ENCODE measurements around the gene ITPR3.

Gene ITPR3

GRCh38 chr6:33633084-33633461, 12.0 kb downstream of the ITPR3 start:
- Mint-ChIP-seq H3K9me3 (no peaks in the 10 kb centered on the region), H3K27ac (peak overlapping the region; percentile 15), H3K4me1 (ENCODE audit: low read depth) (peaks cover 36% of the 10 kb centered on the region), H3K4me3 (peak overlapping the region; percentile 65), H3K27me3 (no peaks in the 10 kb centered on the region), H3K36me3 (ENCODE audit: low read depth) (peaks cover 20% of the 10 kb centered on the region)

GRCh38 chr6:33633462-33634158, 12.5 kb downstream of the ITPR3 start:
- H3K4me1 Mint-ChIP-seq (ENCODE audit: low read depth) = peaks cover 38% of the 10 kb centered on the region
- H3K4me3 Mint-ChIP-seq = peak overlapping the region; percentile 82
- H3K9me3 Mint-ChIP-seq = no peaks in the 10 kb centered on the region
- H3K27me3 Mint-ChIP-seq = no peaks in the 10 kb centered on the region
- H3K27ac Mint-ChIP-seq = no peak overlapping the region
- H3K36me3 Mint-ChIP-seq (ENCODE audit: low read depth) = peaks cover 25% of the 10 kb centered on the region

- Mint-ChIP-seq H3K27me3 (no peaks in the 10 kb centered on the region), H3K36me3 (ENCODE audit: low read depth) (peaks cover 27% of the 10 kb centered on the region), H3K27ac (no peak overlapping the region), H3K9me3 (no peaks in the 10 kb centered on the region), H3K4me1 (ENCODE audit: low read depth) (peaks cover 41% of the 10 kb centered on the region), H3K4me3 (peak overlapping the region; percentile 82)
These were observed 13.1 kb downstream of the ITPR3 start for GRCh38 chr6:33634161-33634727.

GRCh38 chr6:33634946-33635345, 13.8 kb downstream of the ITPR3 start:
- peak overlapping the region; percentile 9 for H3K4me3 Mint-ChIP-seq
- no peaks in the 10 kb centered on the region for H3K27me3 Mint-ChIP-seq
- H3K27ac Mint-ChIP-seq = no peak overlapping the region
- no peaks in the 10 kb centered on the region for H3K9me3 Mint-ChIP-seq
- peaks cover 27% of the 10 kb centered on the region for H3K36me3 Mint-ChIP-seq (ENCODE audit: low read depth)
- peaks cover 41% of the 10 kb centered on the region for H3K4me1 Mint-ChIP-seq (ENCODE audit: low read depth)

GRCh38 chr6:33636655-33637054, 15.5 kb downstream of the ITPR3 start:
- peaks cover 41% of the 10 kb centered on the region for H3K4me1 Mint-ChIP-seq (ENCODE audit: low read depth)
- H3K4me3 Mint-ChIP-seq = no peak overlapping the region
- H3K36me3 Mint-ChIP-seq (ENCODE audit: low read depth) = peaks cover 22% of the 10 kb centered on the region
- H3K27ac Mint-ChIP-seq = no peak overlapping the region
- H3K9me3 Mint-ChIP-seq = no peaks in the 10 kb centered on the region
- H3K27me3 Mint-ChIP-seq = no peaks in the 10 kb centered on the region

- no peak overlapping the region for H3K4me3 Mint-ChIP-seq
- H3K27ac Mint-ChIP-seq = no peak overlapping the region
- peaks cover 27% of the 10 kb centered on the region for H3K4me1 Mint-ChIP-seq (ENCODE audit: low read depth)
- no peaks in the 10 kb centered on the region for H3K9me3 Mint-ChIP-seq
- peaks cover 24% of the 10 kb centered on the region for H3K36me3 Mint-ChIP-seq (ENCODE audit: low read depth)
- no peaks in the 10 kb centered on the region for H3K27me3 Mint-ChIP-seq
These were observed 17.4 kb downstream of the ITPR3 start for GRCh38 chr6:33638556-33638955.

GRCh38 chr6:33639559-33639958, 18.4 kb downstream of the ITPR3 start:
- Mint-ChIP-seq H3K27ac (no peak overlapping the region), H3K9me3 (no peaks in the 10 kb centered on the region), H3K27me3 (no peaks in the 10 kb centered on the region), H3K4me1 (ENCODE audit: low read depth) (peaks cover 18% of the 10 kb centered on the region), H3K36me3 (ENCODE audit: low read depth) (peaks cover 24% of the 10 kb centered on the region), H3K4me3 (no peak overlapping the region)

- no peaks in the 10 kb centered on the region for H3K27me3 Mint-ChIP-seq
- no peak overlapping the region for H3K27ac Mint-ChIP-seq
- H3K9me3 Mint-ChIP-seq = no peaks in the 10 kb centered on the region
- no peak overlapping the region for H3K4me3 Mint-ChIP-seq
- peaks cover 10% of the 10 kb centered on the region for H3K4me1 Mint-ChIP-seq (ENCODE audit: low read depth)
- peaks cover 24% of the 10 kb centered on the region for H3K36me3 Mint-ChIP-seq (ENCODE audit: low read depth)
These were observed 19.2 kb downstream of the ITPR3 start for GRCh38 chr6:33640361-33640760.

GRCh38 chr6:33641144-33641543, 20.0 kb downstream of the ITPR3 start:
- Mint-ChIP-seq H3K4me1 (ENCODE audit: low read depth) (peaks cover 12% of the 10 kb centered on the region), H3K9me3 (no peaks in the 10 kb centered on the region), H3K27ac (no peak overlapping the region), H3K36me3 (ENCODE audit: low read depth) (peaks cover 27% of the 10 kb centered on the region), H3K4me3 (no peak overlapping the region), H3K27me3 (no peaks in the 10 kb centered on the region)

GRCh38 chr6:33641602-33642001, 20.5 kb downstream of the ITPR3 start:
- no peaks in the 10 kb centered on the region for H3K9me3 Mint-ChIP-seq
- H3K4me3 Mint-ChIP-seq = no peak overlapping the region
- H3K27ac Mint-ChIP-seq = no peak overlapping the region
- H3K27me3 Mint-ChIP-seq = no peaks in the 10 kb centered on the region
- peaks cover 27% of the 10 kb centered on the region for H3K36me3 Mint-ChIP-seq (ENCODE audit: low read depth)
- peaks cover 11% of the 10 kb centered on the region for H3K4me1 Mint-ChIP-seq (ENCODE audit: low read depth)

- H3K4me3 Mint-ChIP-seq = no peak overlapping the region
- peaks cover 32% of the 10 kb centered on the region for H3K36me3 Mint-ChIP-seq (ENCODE audit: low read depth)
- H3K27me3 Mint-ChIP-seq = no peaks in the 10 kb centered on the region
- H3K4me1 Mint-ChIP-seq (ENCODE audit: low read depth) = peaks cover 11% of the 10 kb centered on the region
- no peak overlapping the region for H3K27ac Mint-ChIP-seq
- H3K9me3 Mint-ChIP-seq = no peaks in the 10 kb centered on the region
These were observed 21.8 kb downstream of the ITPR3 start for GRCh38 chr6:33642897-33643296.

GRCh38 chr6:33651403-33651802, 30.3 kb downstream of the ITPR3 start:
- Mint-ChIP-seq H3K36me3 (ENCODE audit: low read depth) (peaks cover 18% of the 10 kb centered on the region), H3K4me3 (no peak overlapping the region), H3K27me3 (no peaks in the 10 kb centered on the region), H3K4me1 (ENCODE audit: low read depth) (peaks cover 4% of the 10 kb centered on the region), H3K9me3 (no peaks in the 10 kb centered on the region), H3K27ac (no peak overlapping the region)

- no peak overlapping the region for H3K4me3 Mint-ChIP-seq
- H3K9me3 Mint-ChIP-seq = no peaks in the 10 kb centered on the region
- H3K36me3 Mint-ChIP-seq (ENCODE audit: low read depth) = peaks cover 16% of the 10 kb centered on the region
- H3K27me3 Mint-ChIP-seq = no peaks in the 10 kb centered on the region
- H3K4me1 Mint-ChIP-seq (ENCODE audit: low read depth) = peaks cover 3% of the 10 kb centered on the region
- H3K27ac Mint-ChIP-seq = no peak overlapping the region
These were observed 30.9 kb downstream of the ITPR3 start for GRCh38 chr6:33652002-33652401.

GRCh38 chr6:33654831-33655554, 33.9 kb downstream of the ITPR3 start:
- peaks cover 3% of the 10 kb centered on the region for H3K4me1 Mint-ChIP-seq (ENCODE audit: low read depth)
- no peak overlapping the region for H3K27ac Mint-ChIP-seq
- H3K4me3 Mint-ChIP-seq = no peak overlapping the region
- H3K36me3 Mint-ChIP-seq (ENCODE audit: low read depth) = peaks cover 21% of the 10 kb centered on the region
- no peaks in the 10 kb centered on the region for H3K27me3 Mint-ChIP-seq
- no peaks in the 10 kb centered on the region for H3K9me3 Mint-ChIP-seq

GRCh38 chr6:33656844-33657243, 35.7 kb downstream of the ITPR3 start:
- Mint-ChIP-seq H3K36me3 (ENCODE audit: low read depth) (peaks cover 18% of the 10 kb centered on the region), H3K27me3 (no peaks in the 10 kb centered on the region), H3K27ac (no peak overlapping the region), H3K9me3 (no peaks in the 10 kb centered on the region), H3K4me1 (ENCODE audit: low read depth) (peaks cover 3% of the 10 kb centered on the region), H3K4me3 (no peak overlapping the region)

Data from stimulated activated naive CD8-positive, alpha-beta T cell treated with anti-CD3 and anti-CD28 coated beads, Interleukin-15, Interleukin-2, amounts not matched to agents 100 ng/mL and 50 ng/mL, for 24 hours (primary cell).